Activated CD4-positive, alpha-beta T cell treated with anti-CD3 and anti-CD28 coated beads, Interleukin-2, amount 50 U/mL, for 48 hours (primary cell): ENCODE results near the gene GSE1.

ENCODE experiments used
- DNase-seq, 2 experiments: peaks; one replicate each; pipeline ENCODE4 v3.0.0-alpha.2; 2020

The GSE1 gene

GRCh38 chr16:85621698-85622428 is 8.7 kb downstream of the GSE1 start:
- DNase-seq: no peak

- DNase-seq: no peak
Measured at GRCh38 chr16:85622683-85623082, 9.6 kb downstream of the GSE1 start.

- no peak for DNase-seq
Measured at GRCh38 chr16:85623250-85623649, 10.1 kb downstream of the GSE1 start.

GRCh38 chr16:85623997-85624601 is 11.0 kb downstream of the GSE1 start:
- DNase-seq: no peak

- DNase-seq: no peak
Measured at GRCh38 chr16:85624646-85625045, 11.5 kb downstream of the GSE1 start.

GRCh38 chr16:85625053-85625452 is 11.9 kb downstream of the GSE1 start:
- DNase-seq: no peak

- DNase-seq: no peak
Measured at GRCh38 chr16:85625485-85626117, 12.5 kb downstream of the GSE1 start.

- DNase-seq: no peak
Measured at GRCh38 chr16:85626191-85626981, 13.3 kb downstream of the GSE1 start.

- DNase-seq: no peak
Measured at GRCh38 chr16:85627089-85627488, 14.0 kb downstream of the GSE1 start.

GRCh38 chr16:85627526-85628264 is 14.6 kb downstream of the GSE1 start:
- DNase-seq: no peak

GRCh38 chr16:85628265-85628556 is 15.1 kb downstream of the GSE1 start:
- DNase-seq: no peak

- no peak for DNase-seq
Measured at GRCh38 chr16:85628645-85629044, 15.5 kb downstream of the GSE1 start.

GRCh38 chr16:85629326-85629725 is 16.2 kb downstream of the GSE1 start:
- DNase-seq: no peak

GRCh38 chr16:85629853-85630252 is 16.7 kb downstream of the GSE1 start:
- DNase-seq: no peak

GRCh38 chr16:85631230-85631629 is 18.1 kb downstream of the GSE1 start:
- no peak for DNase-seq

- no peak for DNase-seq
Measured at GRCh38 chr16:85631802-85632393, 18.8 kb downstream of the GSE1 start.

- no peak for DNase-seq
Measured at GRCh38 chr16:85632709-85633437, 19.8 kb downstream of the GSE1 start.

GRCh38 chr16:85633438-85633743 is 20.3 kb downstream of the GSE1 start:
- DNase-seq: no peak

GRCh38 chr16:85633888-85634287 is 20.8 kb downstream of the GSE1 start:
- no peak for DNase-seq

- DNase-seq: no peak
Measured at GRCh38 chr16:85634747-85635544, 21.8 kb downstream of the GSE1 start.

GRCh38 chr16:85635545-85636140 is 22.5 kb downstream of the GSE1 start:
- DNase-seq: no peak
